GM18951 (cell line): Measurements from ENCODE around the gene GPR146.

Source experiments
- POLR2A ChIP-seq: IDR thresholded peaks from 4 replicates; pipeline ENCODE4 v1.6.1; 2011; ENCODE audit warnings: mild to moderate bottlenecking; ENCODE audit not compliant: insufficient read length, insufficient read depth; ENCODE audit errors: extremely low read depth
- in situ Hi-C: fragments of 300-500 bp; cut with MboI; formaldehyde crosslinking; loops from one replicate; pipeline ENCODE4 v1.12.0; 2022; ENCODE audit warnings: low sequenced_read_pairs, mixed read lengths, inconsistent platforms; ENCODE audit not compliant: unreplicated experiment

GPR146 gene

DNA sequence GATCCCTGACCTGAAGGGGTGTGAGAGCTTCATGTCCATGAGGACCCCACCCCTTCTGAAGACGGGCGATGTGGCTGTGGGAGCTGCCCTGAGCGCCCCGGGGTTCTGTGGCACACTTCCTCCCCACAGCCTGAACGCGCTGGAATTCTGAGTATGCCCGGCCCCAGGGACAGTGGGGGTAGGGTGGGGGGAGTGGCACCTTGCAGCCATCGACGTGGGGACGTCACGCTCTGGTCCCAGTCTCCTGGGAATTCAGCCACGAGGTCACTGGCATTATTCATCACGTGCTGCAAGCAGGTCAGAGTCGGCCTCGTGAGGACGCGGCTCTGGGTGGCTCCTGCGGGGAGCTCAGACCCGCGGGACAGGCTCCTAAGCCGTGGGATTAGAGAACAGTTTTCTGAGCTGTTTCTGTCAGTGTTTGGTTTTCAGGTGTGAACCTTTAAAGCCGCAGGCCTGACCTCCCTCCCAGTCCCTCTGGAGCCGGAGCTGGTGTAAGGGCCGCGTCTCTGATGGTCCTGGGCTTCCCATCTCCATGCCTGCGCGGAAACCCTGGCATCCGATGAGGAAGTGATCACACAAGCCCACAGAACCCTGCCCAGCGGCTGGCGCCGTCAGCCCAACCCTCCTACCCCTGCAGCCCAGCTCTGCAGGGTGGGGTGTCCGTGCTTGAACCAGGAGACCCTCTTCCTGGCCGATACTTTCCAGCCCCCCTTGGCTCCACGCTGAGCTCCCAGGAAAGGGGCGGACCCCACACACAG lies 16.1 kb downstream of the GPR146 start:
- in situ Hi-C loops: loop anchor here (5.0 kb wide), 1 partner anchor 63 kb away; no protein-coding TSS in a partner anchor
- TF ChIP-seq POLR2A: no peak

- TF ChIP-seq POLR2A: no peak
- in situ Hi-C loops: loop anchor here (5.0 kb wide), 1 partner anchor 64 kb away; no protein-coding TSS in a partner anchor
Measured at GRCh38 chr7:1061180-1061579, 16.8 kb downstream of the GPR146 start.

DNA sequence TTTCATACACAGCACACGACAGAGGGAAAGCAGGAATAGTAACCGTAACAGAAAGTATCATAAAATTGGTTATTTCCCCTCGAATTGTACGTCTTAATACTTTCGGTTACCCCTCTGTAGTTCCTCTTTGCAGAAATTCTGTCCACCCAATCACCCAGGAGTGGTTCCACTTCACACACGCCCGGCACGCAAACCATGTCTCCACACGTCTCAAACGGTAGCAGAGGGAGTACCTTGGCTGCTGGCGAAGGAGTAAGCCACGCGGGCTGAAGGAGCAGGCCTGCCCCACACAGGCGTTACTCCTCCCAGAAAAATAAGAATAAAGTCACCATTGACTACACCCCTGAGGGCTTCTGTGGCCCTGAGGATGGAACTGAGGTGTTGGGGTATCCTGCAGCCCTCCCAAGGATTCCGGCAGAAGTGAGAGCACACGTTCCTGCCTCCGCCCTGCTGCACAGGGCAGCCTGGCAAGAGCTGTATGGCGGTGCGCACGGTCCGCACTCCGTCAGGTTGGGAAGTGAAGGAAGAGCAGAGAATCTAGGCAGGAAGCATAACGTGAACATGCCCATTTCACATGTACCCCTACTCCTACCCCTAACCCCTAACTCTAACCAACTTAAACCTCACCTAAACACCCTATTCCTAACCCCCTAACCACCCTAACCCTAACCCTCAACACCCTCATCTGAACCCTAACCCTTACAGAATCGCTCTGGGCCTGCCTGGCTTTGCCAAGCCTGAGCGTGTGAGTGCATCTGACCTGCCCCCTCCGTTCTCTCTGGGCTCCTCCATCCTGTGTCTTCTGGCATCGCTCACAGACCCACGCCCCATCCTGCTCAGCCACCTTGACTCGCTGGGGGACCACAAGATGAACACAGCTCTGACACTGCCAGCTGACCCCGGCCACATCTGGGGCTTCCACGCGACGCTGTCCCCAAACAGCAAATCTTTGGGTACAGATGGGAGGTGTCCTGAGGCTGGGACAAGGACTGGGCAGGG lies 18.2 kb downstream of the GPR146 start:
- TF ChIP-seq POLR2A: peak; percentile 35
- in situ Hi-C loops: loop anchor here (5.0 kb wide), 1 partner anchor 65 kb away; no protein-coding TSS in a partner anchor

- TF ChIP-seq POLR2A: no peak
- in situ Hi-C loops: loop anchor here (5.0 kb wide), 1 partner anchor 66 kb away; no protein-coding TSS in a partner anchor
Measured at GRCh38 chr7:1063361-1063760, 19.0 kb downstream of the GPR146 start.

DNA sequence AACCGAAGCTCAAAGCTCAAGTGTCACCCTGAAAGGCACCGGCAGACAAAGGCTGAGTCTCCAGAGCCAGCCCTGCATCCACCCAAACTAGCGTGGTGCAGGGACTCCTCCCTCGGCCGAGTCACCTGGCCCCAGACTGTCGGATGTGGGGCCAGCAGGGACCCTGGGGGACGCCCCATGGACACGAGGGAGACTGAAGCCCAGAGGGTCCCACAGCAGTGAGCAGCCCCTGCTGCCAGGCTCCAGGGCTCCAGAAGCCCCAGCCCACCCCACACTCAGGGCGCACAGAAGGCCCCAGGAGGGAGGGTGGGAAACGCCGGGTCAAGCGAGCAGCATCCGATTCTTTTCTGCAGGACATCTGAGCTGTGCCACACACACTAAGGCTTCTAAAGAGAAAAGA lies 20.2 kb downstream of the GPR146 start:
- no peak for TF ChIP-seq POLR2A
- in situ Hi-C loops: loop anchor here (5.0 kb wide), 1 partner anchor 67 kb away; no protein-coding TSS in a partner anchor

- no peak for TF ChIP-seq POLR2A
- in situ Hi-C loops: no loop called here
Measured at GRCh38 chr7:1065263-1065584, 20.9 kb downstream of the GPR146 start.

DNA sequence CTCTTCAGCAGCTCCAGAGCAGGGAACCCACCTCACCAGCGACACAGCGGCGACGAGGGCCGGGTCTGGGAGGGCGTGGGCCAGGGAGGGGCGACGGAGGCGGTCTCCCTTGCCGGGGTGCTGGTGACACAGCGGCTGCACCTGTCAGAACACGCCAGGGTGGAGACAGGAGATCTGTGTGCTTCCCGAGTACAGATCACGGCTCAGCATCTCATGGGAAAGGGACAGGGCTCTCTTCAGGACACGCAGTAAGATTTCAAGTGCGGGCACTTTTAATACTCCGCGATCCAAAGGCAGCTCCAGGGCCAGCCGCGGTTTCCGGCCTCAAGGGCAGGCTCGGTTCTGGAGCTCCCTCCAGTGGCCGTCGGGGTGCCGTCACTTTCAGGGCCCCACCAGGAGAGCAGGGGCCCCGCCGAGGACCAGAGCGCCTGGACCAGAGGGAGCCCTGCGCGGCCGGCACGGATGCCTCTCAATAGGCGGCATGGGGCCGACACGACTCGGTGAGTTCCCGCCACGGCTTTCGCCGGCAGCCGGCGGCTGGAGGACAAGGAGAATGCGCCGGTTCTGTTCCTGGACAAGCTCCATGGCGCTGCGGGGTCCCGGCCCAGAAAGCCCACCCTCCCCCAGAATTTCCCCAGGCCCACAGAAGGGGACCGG lies 21.4 kb downstream of the GPR146 start:
- in situ Hi-C loops: no loop called here
- no peak for TF ChIP-seq POLR2A

- in situ Hi-C loops: no loop called here
- no peak for TF ChIP-seq POLR2A
Measured at GRCh38 chr7:1066242-1066588, 21.9 kb downstream of the GPR146 start.

DNA sequence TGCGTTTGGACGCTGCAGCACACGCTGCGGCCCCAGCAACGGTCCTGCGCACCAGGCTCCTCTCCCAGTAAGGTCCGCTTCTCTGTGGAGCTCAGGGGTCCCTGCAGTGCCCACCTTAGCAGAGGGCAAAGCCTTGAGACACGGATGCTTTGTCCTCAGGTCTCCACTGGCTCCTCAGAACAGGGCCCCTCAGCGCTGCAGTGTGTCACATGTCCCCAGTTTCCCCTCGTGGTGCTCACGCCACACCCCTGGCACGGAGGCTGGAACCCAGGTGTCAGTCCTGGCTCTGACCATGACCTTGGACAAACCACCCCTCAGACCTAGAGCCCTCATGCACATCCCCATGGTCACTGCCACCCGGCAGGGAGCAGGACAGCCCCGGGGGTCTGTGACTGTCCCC lies 23.7 kb downstream of the GPR146 start:
- in situ Hi-C loops: no loop called here
- no peak for TF ChIP-seq POLR2A

- TF ChIP-seq POLR2A: no peak
- in situ Hi-C loops: no loop called here
Measured at GRCh38 chr7:1068619-1069018, 24.3 kb downstream of the GPR146 start.

DNA sequence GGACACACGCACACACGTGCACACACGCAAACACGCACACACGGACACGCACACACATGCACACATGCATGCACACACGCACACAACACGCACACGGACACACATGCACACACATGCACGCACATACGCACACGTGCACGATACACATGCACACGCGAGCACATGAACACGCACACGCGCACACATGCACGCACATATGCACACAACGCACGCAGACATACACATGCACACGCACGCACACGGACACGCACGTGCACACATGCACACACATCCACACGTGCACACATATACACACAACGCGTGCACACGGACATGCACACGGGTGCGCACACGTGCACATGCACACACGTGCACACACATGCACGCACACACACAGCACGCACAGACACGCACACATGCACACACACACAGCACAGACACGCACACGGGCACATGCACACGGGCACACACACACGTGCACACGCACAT lies 26.2 kb downstream of the GPR146 start:
- no peak for TF ChIP-seq POLR2A
- in situ Hi-C loops: no loop called here

- in situ Hi-C loops: no loop called here
Measured at GRCh38 chr7:1071731-1072254, 27.4 kb downstream of the GPR146 start.

More at GRCh38 chr7:1071731-1072254, 27.4 kb downstream of the GPR146 start:
- no peak for TF ChIP-seq POLR2A
